SIG-M5 (cell line): ENCODE measurements around the gene COL6A2.

Source experiments
- DNase-seq: peaks from one replicate; lab custom pipeline; 2025; lab: John Stamatoyannopoulos, UW

The COL6A2 gene

GRCh38 chr21:46114963-46115362, 17.1 kb downstream of the COL6A2 start:
- no peak for DNase-seq

- DNase-seq: no peak
Measured at GRCh38 chr21:46115441-46116188, 17.7 kb downstream of the COL6A2 start.

- no peak for DNase-seq
Measured at GRCh38 chr21:46116189-46116775, 18.4 kb downstream of the COL6A2 start.

GRCh38 chr21:46116776-46117585, 19.1 kb downstream of the COL6A2 start:
- no peak for DNase-seq

GRCh38 chr21:46117586-46118315, 19.8 kb downstream of the COL6A2 start:
- no peak for DNase-seq

GRCh38 chr21:46118316-46119143, 20.6 kb downstream of the COL6A2 start:
- no peak for DNase-seq

- no peak for DNase-seq
Measured at GRCh38 chr21:46119144-46119636, 21.3 kb downstream of the COL6A2 start.

- no peak for DNase-seq
Measured at GRCh38 chr21:46119637-46120271, 21.8 kb downstream of the COL6A2 start.

- no peak for DNase-seq
Measured at GRCh38 chr21:46120301-46121285, 22.7 kb downstream of the COL6A2 start.

GRCh38 chr21:46121286-46122221, 23.6 kb downstream of the COL6A2 start:
- DNase-seq: no peak

- no peak for DNase-seq
Measured at GRCh38 chr21:46122237-46122671, 24.3 kb downstream of the COL6A2 start.

GRCh38 chr21:46122758-46123683, 25.1 kb downstream of the COL6A2 start:
- no peak for DNase-seq

GRCh38 chr21:46124083-46124925, 26.4 kb downstream of the COL6A2 start:
- no peak for DNase-seq

GRCh38 chr21:46124926-46125845, 27.3 kb downstream of the COL6A2 start:
- DNase-seq: no peak

- DNase-seq: no peak
Measured at GRCh38 chr21:46125846-46126301, 28.0 kb downstream of the COL6A2 start.
